ENCODE data around the gene RAB31.

- TF ChIP-seq POLR2A (IDR thresholded peaks at IDR 0.05) = no peak
- TF ChIP-seq, protein P1, sequence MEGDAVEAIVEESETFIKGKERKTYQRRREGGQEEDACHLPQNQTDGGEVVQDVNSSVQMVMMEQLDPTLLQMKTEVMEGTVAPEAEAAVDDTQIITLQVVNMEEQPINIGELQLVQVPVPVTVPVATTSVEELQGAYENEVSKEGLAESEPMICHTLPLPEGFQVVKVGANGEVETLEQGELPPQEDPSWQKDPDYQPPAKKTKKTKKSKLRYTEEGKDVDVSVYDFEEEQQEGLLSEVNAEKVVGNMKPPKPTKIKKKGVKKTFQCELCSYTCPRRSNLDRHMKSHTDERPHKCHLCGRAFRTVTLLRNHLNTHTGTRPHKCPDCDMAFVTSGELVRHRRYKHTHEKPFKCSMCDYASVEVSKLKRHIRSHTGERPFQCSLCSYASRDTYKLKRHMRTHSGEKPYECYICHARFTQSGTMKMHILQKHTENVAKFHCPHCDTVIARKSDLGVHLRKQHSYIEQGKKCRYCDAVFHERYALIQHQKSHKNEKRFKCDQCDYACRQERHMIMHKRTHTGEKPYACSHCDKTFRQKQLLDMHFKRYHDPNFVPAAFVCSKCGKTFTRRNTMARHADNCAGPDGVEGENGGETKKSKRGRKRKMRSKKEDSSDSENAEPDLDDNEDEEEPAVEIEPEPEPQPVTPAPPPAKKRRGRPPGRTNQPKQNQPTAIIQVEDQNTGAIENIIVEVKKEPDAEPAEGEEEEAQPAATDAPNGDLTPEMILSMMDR (IDR thresholded peaks at IDR 0.05) = no peak
Measured at GRCh38 chr18:9704233-9705118, 3.6 kb upstream of the RAB31 start.

Measured in uterus (tissue), 2 donors.